ENCODE data around the gene PRKN.
"Not testable (repeated sequence)": the region's sequence is repeated elsewhere in the genome, so short reads cannot be mapped to it uniquely, and the experiment has no call there.

The PRKN gene

DNA sequence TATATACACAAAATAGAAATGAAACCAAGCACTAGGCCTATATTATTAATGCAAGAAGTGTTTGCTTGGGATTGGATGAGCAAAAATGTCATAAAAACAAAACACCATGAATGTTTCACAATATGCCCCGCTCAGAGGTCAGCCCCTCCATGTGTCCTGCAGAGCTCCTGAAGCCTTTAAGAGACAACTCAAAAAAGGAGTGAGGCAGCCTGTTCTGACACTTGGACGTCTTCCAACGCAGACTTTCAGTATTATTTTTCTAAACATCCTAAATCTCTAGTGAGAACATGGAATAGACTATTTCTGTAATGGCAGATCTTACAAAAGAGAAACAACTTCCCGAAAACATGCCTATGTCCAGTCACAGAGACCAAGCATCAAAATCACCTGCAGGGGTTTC is 322.6 kb downstream of the PRKN start:
- DNase-seq (ENCODE audit: low read depth, low spot score) = no peak
- no peak overlapping the region for H3K27ac ChIP-seq

DNA sequence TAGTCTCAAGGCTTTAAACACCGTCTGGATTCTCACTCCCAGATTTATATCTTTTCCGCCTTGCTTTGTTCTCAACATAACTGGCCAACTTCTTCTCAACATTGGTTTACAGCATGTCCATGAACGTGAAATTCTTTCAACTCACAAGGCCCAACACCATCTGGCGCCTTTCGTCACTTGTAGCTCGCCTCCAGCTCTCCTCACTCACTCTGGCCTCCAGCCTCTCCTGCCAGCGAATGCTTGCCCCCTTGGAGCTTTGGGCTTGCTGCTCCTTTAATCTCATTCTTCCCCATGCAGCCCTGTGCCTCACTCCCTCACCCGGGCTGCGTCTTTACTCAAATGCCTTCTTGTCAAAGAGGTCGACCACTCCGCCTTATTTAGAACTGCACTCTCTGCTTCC is 324.5 kb downstream of the PRKN start:
- H3K27ac ChIP-seq = no peak overlapping the region
- DNase-seq (ENCODE audit: low read depth, low spot score) = no peak

DNA sequence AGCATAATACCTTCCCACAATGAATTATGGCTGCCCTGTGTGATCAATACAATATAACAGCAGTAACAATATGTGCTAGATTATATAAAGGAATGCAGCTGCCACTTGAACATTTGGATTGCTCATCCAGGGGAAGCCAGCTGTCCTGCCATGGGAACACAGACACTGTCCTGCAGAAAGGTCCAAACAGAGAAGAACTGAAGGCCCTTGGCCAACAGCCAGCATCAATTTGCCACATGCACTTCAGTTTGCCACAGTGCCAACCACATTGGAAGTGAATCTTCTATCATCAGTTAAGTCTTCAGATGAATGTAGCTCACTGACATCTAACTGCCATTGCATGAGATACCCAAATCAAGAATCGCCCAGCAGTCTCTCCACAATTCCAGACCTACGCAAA is 332.4 kb downstream of the PRKN start:
- DNase-seq (ENCODE audit: low read depth, low spot score) = no peak
- no peak overlapping the region for H3K27ac ChIP-seq

GRCh38 chr6:162390961-162391811 is 336.4 kb downstream of the PRKN start:
- H3K27ac ChIP-seq; DNase-seq (ENCODE audit: low read depth, low spot score): not testable (repeated sequence)

- no peak overlapping the region for H3K27ac ChIP-seq
- DNase-seq (ENCODE audit: low read depth, low spot score) = no peak
Measured at GRCh38 chr6:162389343-162390085, 338.1 kb downstream of the PRKN start.

GRCh38 chr6:162388383-162388777 is 339.2 kb downstream of the PRKN start:
- no peak overlapping the region for H3K27ac ChIP-seq
- DNase-seq (ENCODE audit: low read depth, low spot score) = no peak

DNA sequence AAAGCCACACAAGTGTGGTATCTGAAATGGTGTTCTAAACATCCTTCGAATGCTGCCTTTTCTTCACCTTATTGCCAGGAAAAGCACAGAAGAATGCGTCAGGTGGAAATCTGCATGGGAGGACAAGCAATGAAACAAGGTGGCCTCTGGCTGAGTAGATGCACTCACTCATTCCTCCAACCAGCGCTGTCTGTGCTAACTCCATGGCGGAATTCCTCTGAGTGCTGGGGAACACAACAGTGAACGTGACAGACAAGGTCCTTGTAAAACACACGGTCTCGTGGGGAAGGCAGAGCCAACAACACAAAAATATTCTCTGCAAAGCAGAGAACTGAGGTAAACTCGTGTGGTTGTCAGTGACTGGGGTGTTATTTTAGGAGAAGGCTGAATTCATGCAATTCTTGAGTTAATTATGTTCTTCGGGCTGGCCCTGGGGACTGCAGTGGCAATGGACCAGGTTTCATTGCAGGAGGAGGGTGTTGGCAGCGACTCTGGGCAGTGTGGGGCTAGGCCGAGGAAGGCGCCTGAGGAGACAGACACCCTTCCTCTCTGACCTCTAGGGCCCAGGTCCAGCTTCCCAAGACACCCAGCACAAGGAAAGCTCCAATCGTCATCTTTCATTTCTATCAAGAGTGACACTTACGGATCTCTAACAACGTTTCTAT is 339.7 kb downstream of the PRKN start:
- DNase-seq (ENCODE audit: low read depth, low spot score) = no peak
- H3K27ac ChIP-seq = no peak overlapping the region

DNA sequence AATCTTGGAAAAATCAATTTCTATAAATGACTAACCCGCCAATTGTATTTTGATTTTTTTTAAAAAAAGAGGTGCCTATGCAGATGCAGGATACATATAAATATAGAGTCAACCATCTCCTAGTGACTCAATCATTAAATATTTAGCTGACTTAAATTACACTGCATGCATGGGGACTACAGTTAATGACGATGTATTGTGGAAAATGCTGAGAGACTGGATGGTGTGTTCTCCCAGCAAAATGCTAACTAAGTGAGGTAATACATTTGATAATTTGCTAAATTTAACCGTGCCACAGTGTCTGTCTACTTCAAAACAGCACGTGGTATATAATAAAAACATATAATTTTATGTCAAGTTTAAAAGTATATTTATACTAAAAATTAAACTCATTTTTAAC is 341.6 kb downstream of the PRKN start:
- no peak for DNase-seq (ENCODE audit: low read depth, low spot score)
- no peak overlapping the region for H3K27ac ChIP-seq

DNA sequence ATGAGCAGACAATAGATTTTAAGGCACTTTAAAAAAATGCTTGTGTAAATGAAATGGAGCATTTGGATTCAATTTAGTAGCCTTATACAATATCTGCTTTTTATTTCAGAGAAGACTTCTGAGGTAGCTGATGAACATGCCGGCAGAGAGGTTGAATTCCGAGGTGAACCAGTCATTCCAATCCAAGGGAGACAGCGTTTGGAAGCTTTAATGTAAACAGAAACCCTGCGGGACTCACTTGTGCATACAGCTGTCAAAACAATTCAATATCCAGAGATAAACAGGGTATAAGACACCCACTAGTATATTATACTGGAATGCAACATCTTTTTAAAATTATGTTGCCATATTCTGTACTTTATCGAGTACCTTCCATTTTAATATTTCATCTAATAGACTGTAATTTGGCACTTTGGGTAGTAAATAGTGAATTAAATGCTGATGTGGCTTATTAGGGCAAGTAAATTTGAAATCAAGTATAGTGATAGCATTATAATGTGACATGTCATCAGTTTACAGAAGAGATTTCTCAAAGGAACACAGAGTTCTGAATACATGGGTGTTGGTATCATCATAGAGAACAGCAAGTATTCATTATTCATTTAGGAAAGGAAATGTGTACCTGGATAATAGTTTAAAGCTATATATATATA is 347.7 kb downstream of the PRKN start:
- no peak overlapping the region for H3K27ac ChIP-seq
- no peak for DNase-seq (ENCODE audit: low read depth, low spot score)

- H3K27ac ChIP-seq = no peak overlapping the region
- no peak for DNase-seq (ENCODE audit: low read depth, low spot score)
Measured at GRCh38 chr6:162377735-162378134, 349.8 kb downstream of the PRKN start.

DNA sequence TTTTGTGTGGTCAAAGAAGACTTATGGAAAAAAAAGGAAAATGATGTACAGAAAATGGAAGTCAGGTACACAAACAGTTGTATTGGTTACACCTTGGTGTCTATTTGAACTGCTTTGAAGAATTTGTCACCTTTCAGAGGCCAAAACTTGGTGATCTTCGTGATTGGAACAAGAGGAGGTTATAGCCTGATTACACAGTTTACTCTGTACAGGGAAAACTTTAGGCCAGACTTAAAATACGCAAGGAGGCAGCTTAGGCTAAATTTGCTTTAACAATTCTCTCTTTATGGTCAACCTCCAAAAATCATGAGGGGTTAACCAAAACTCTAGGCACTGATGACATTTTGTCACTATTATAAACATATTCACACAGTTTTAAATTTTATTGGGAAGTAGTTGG is 353.7 kb downstream of the PRKN start:
- no peak for DNase-seq (ENCODE audit: low read depth, low spot score)
- no peak overlapping the region for H3K27ac ChIP-seq

DNA sequence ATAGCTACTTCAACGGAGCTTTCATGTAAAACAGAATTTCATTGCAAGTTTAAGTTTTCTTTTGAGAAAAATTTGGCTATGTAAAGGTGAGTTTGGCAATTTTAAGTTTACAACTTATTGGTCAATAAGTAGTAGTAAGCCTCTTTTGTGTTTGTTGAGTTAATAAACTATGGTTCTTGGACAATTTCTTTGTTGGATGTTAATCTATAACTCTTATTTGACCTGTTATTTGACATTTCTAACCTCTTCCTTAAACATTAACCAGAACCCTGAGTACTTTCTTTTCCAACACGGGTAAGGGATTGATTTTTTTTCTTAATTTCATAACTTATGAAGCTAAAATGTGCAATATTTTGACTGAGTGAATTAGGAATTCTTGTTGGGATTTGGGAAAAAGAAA is 354.4 kb downstream of the PRKN start:
- H3K27ac ChIP-seq = no peak overlapping the region
- DNase-seq (ENCODE audit: low read depth, low spot score) = no peak

GRCh38 chr6:162372106-162372505 is 355.5 kb downstream of the PRKN start:
- no peak for DNase-seq (ENCODE audit: low read depth, low spot score)
- no peak overlapping the region for H3K27ac ChIP-seq

DNA sequence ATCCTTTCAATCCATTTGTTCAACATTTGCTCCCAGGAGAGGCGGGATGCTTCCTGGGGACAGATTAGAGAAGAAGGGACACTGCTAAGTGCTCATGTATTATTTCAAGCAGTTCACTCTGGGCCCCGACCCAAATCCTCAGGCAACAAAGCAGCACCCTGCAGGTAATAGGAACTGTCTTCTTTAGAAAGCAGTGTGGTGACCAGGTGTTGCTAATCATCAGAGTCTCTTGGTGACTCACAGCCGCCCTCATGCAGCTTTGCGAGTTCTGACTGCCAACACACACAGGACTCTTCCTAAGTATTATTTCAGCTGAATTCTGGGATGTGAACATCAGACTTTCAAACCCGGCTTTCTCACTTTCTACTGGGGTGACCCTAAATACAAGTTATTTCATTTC is 356.4 kb downstream of the PRKN start:
- H3K27ac ChIP-seq = no peak overlapping the region
- no peak for DNase-seq (ENCODE audit: low read depth, low spot score)

DNA sequence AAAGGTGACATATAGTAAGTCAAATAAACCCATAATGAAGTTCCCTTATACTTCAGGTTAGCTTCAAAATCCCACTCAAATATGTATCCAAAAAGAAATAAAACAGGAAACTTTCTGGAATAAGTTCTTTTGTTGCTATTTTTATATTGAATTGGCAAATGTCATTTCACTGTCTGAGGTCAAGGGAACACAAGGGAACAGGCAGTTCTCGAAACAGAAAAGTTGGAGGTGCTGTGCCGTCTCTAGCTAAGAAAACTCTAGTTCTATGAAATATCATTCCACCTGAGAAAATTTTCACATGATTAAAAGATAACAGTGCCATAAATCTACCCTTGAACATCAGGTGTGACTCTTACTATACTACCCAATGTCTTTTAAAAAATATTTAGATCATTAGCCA is 358.5 kb downstream of the PRKN start:
- H3K27ac ChIP-seq = no peak overlapping the region

DNA sequence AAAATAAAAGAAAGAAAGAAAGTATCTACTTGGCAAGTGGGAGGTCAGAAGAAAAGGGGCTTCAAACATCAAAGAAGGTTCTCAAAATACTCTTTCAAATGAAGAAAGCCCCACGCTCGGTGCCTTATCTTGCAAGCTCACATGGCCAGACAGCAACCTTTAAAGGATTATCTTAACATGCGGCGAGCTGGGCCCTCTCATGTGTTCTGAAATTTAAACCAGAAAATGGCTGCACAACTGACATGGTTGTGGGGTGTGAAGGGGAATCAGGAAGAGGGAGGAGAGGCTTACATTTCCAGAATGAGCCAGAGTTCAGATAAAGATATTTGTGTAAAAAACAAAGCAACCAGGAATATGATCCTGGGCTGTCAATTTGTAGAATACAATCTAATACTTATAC is 363.1 kb downstream of the PRKN start:
- DNase-seq (ENCODE audit: low read depth, low spot score) = no peak
- H3K27ac ChIP-seq = no peak overlapping the region

More for the DNA sequence above, 358.5 kb downstream of the PRKN start:
- DNase-seq (ENCODE audit: low read depth, low spot score) = no peak

GRCh38 chr6:162363757-162364156 is 363.8 kb downstream of the PRKN start:
- no peak overlapping the region for H3K27ac ChIP-seq
- no peak for DNase-seq (ENCODE audit: low read depth, low spot score)

- DNase-seq (ENCODE audit: low read depth, low spot score) = no peak
- H3K27ac ChIP-seq = no peak overlapping the region
Measured at GRCh38 chr6:162360901-162361567, 366.5 kb downstream of the PRKN start.

GRCh38 chr6:162358625-162359024 is 368.9 kb downstream of the PRKN start:
- no peak overlapping the region for H3K27ac ChIP-seq
- no peak for DNase-seq (ENCODE audit: low read depth, low spot score)

- peak; percentile 2 for DNase-seq (ENCODE audit: low read depth, low spot score)
- no peak overlapping the region for H3K27ac ChIP-seq
Measured at GRCh38 chr6:162345051-162345511, 382.5 kb downstream of the PRKN start.
